ENCODE data around the gene RPL10A.

RPL10A gene

GRCh38 chr6:35481226-35481625, 13.0 kb downstream of the RPL10A start:
- TF ChIP-seq CTCF (IDR thresholded peaks at IDR 0.05; ENCODE audit: insufficient read depth, low read length, missing control alignments) = no peak
- ChIA-PET CTCF (interaction anchor here (0.9 to 2.2 kb wide), 4 partner anchors 8 to 12 kb away, joined by 3 to 7 read pairs (median 4); no protein-coding TSS in a partner anchor), POLR2A (interaction anchor here (2.5 kb wide), 1 partner anchor 10 kb away, joined by 13 read pairs; no protein-coding TSS in a partner anchor)
- H3K4me3 ChIP-seq (ENCODE audit: low read depth, low read length) = no peak overlapping the region
- no peak for DNase-seq (ENCODE audit: low read depth, low spot score)

- DNase-seq (ENCODE audit: low read depth, low spot score) = no peak
Measured at GRCh38 chr6:35483062-35483461, 14.9 kb downstream of the RPL10A start.

GRCh38 chr6:35483490-35483889, 15.3 kb downstream of the RPL10A start:
- ChIA-PET CTCF (interaction anchor here (1.6 to 1.8 kb wide), 3 partner anchors 10 to 16 kb away, joined by 3 to 9 read pairs (median 6); partner anchors contain the start of gene RPL10A), POLR2A (interaction anchor here (2.0 kb wide), 1 partner anchor 12 kb away, joined by 12 read pairs; no protein-coding TSS in a partner anchor)
- no peak for TF ChIP-seq CTCF (IDR thresholded peaks at IDR 0.05; ENCODE audit: insufficient read depth, low read length, missing control alignments)
- no peak overlapping the region for H3K4me3 ChIP-seq (ENCODE audit: low read depth, low read length)
- no peak for DNase-seq (ENCODE audit: low read depth, low spot score)

More at GRCh38 chr6:35483062-35483461, 14.9 kb downstream of the RPL10A start:
- ChIA-PET POLR2A (interaction anchor here (1.4 to 2.0 kb wide), 2 partner anchors 12 to 14 kb away, joined by 5 to 12 read pairs; no protein-coding TSS in a partner anchor), CTCF (interaction anchor here (1.6 to 1.8 kb wide), 2 partner anchors 9 to 15 kb away, joined by 6 to 9 read pairs; partner anchors contain the start of gene RPL10A)
- no peak overlapping the region for H3K4me3 ChIP-seq (ENCODE audit: low read depth, low read length)
- TF ChIP-seq CTCF (IDR thresholded peaks at IDR 0.05; ENCODE audit: insufficient read depth, low read length, missing control alignments) = no peak

- no peak for TF ChIP-seq CTCF (IDR thresholded peaks at IDR 0.05; ENCODE audit: insufficient read depth, low read length, missing control alignments)
- no peak for DNase-seq (ENCODE audit: low read depth, low spot score)
- H3K4me3 ChIP-seq (ENCODE audit: low read depth, low read length) = no peak overlapping the region
- POLR2A ChIA-PET = interaction anchor here (2.0 kb wide), 1 partner anchor 13 kb away, joined by 12 read pairs; no protein-coding TSS in a partner anchor
- CTCF ChIA-PET = interaction anchor here (1.6 to 1.8 kb wide), 3 partner anchors 11 to 16 kb away, joined by 3 to 9 read pairs (median 6); partner anchors contain the start of gene RPL10A
Measured at GRCh38 chr6:35483893-35484645, 15.9 kb downstream of the RPL10A start.

GRCh38 chr6:35484921-35485392, 16.8 kb downstream of the RPL10A start:
- DNase-seq (ENCODE audit: low read depth, low spot score) = no peak
- ChIA-PET POLR2A (interaction anchor here (2.0 kb wide), 1 partner anchor 14 kb away, joined by 12 read pairs; no protein-coding TSS in a partner anchor), CTCF (interaction anchor here (1.6 to 1.7 kb wide), 2 partner anchors 12 to 13 kb away, joined by 3 to 6 read pairs; no protein-coding TSS in a partner anchor)
- no peak for TF ChIP-seq CTCF (IDR thresholded peaks at IDR 0.05; ENCODE audit: insufficient read depth, low read length, missing control alignments)
- H3K4me3 ChIP-seq (ENCODE audit: low read depth, low read length) = no peak overlapping the region

All from AG04449 (cell line).